OCI-LY7 (cell line): ENCODE measurements around the gene CD9.

Experiments
- CTCF ChIP-seq: fragments of 200-600 bp; sonication (generic); conservative IDR thresholded peaks from 2 replicates; pipeline ENCODE4 v1.5.1; 2014; ENCODE audit warnings: mild to moderate bottlenecking, antibody characterized with exemption, low read length, moderate library complexity, mixed read lengths
- EZH2phosphoT487 ChIP-seq: fragments of 200-600 bp; sonication (generic); IDR thresholded peaks from 2 replicates; pipeline ENCODE4 v1.6.1; 2018; ENCODE audit warnings: low read depth, borderline replicate concordance, mild to moderate bottlenecking, mixed run types, antibody characterized with exemption, low read length, moderate library complexity, mixed read lengths

DNA sequence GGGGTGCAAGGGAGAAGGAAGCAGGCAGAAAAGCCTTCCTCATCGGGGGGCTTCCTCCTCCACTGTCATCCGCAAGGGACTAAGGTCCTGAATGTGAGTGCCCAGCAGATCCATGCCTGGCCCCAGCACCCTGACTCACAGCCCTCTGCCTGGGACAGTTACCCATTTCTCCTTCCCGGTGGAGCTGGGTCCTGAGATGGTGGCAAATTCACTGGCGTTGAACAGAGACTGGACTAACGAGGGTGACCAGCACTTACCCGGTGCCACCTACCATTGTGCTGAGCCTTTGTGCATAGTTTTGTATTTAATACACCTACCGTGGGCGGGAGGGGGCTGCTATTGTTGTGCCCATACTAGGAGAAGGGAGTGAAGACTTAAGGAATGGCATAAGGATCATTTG is 79.4 kb downstream of the CD9 start:
- no peak for TF ChIP-seq CTCF
- TF ChIP-seq EZH2phosphoT487, result no peak
